ENCODE data around the gene MICU1. TPM values are rescaled to one million over a fixed set of nuclear protein-coding genes. Genes with fewer than 3 reads are reported as not detected.

The MICU1 gene
- polyA plus RNA-seq, 2 of the 4 experiments (the other 2 are of a cell fraction), result 54.5 to 58.6 TPM

- Histone ChIP-seq H3K4me2 (no peak overlapping the region), H3K9me3 (no peaks in the 10 kb centered on the region), H3K4me3 (no peak overlapping the region), H3K27ac (no peak overlapping the region), H3K4me1 (no peaks in the 10 kb centered on the region)
- no peak for FAIRE-seq
- POLR2A ChIA-PET, result no interaction called here
- no peak for TF ChIP-seq USF2 (IDR thresholded peaks at IDR 0.05)
- no peak for DNase-seq (ENCODE audit: low read depth in 1 of 2, low spot score in 1 of 2)
- ATAC-seq, result no peak
- CTCF ChIA-PET, result no interaction called here
- WGBS (ENCODE audit: missing lambda C conversion rate), result 92% methylated on average over 3 of the region's 3 CpGs
Observed at GRCh38 chr10:72425133-72425532, 200.7 kb downstream of the MICU1 start.

GRCh38 chr10:72424561-72424960 is 201.3 kb downstream of the MICU1 start:
- Histone ChIP-seq H3K27ac (no peak overlapping the region), H3K4me2 (no peak overlapping the region), H3K9me3 (no peaks in the 10 kb centered on the region), H3K4me3 (no peak overlapping the region), H3K4me1 (no peaks in the 10 kb centered on the region)
- ChIA-PET CTCF (interaction anchor here (0.6 kb wide), 1 partner anchor 251 kb away, joined by 4 read pairs; no protein-coding TSS in a partner anchor), POLR2A (no interaction called here)
- TF ChIP-seq MAX (IDR thresholded peaks at IDR 0.05) (no peak), EHF (CRISPR knock-in tag; IDR thresholded peaks at IDR 0.05) (no peak), ZSCAN20 (CRISPR knock-in tag; IDR thresholded peaks at IDR 0.05) (no peak), EHMT2 (IDR thresholded peaks at IDR 0.05; ENCODE audit: low read depth) (no peak), POLR2A (IDR thresholded peaks at IDR 0.05; ENCODE audit: low read length) (no peak), CHD4 (IDR thresholded peaks at IDR 0.05; ENCODE audit: borderline replicate concordance) (no peak), SMC3 (IDR thresholded peaks at IDR 0.05) (no peak), GATA3 (IDR thresholded peaks at IDR 0.05; ENCODE audit: borderline replicate concordance) (no peak), CHD2 (IDR thresholded peaks at IDR 0.05; ENCODE audit: low read length, partially characterized antibody) (no peak), BHLHE40 (IDR thresholded peaks at IDR 0.05; ENCODE audit: low read depth, low read length) (no peak), ESRRA (IDR thresholded peaks at IDR 0.05; ENCODE audit: borderline replicate concordance, low read length) (no peak), MAFK (IDR thresholded peaks at IDR 0.05; ENCODE audit: partially characterized antibody) (no peak)
- FAIRE-seq (no peak), DNase-seq (ENCODE audit: low read depth in 1 of 2, low spot score in 1 of 2) (no peak), ATAC-seq (no peak)
- whole genome bisulfite sequencing (ENCODE audit: missing lambda C conversion rate), result 90% methylated on average over 1 of the region's 1 CpG

- ATAC-seq (no peak), DNase-seq (ENCODE audit: low read depth in 1 of 2, low spot score in 1 of 2) (no peak), FAIRE-seq (no peak)
- ChIA-PET CTCF (no interaction called here), POLR2A (no interaction called here)
- no peaks in the 10 kb centered on the region for H3K9me3 ChIP-seq
- WGBS (ENCODE audit: missing lambda C conversion rate), result 96% methylated on average over 3 of the region's 3 CpGs
- TF ChIP-seq NPAS2 (CRISPR knock-in tag; IDR thresholded peaks at IDR 0.05; ENCODE audit: borderline replicate concordance) (no peak), RARB (CRISPR knock-in tag; IDR thresholded peaks at IDR 0.05) (no peak), ATOH8 (CRISPR knock-in tag; IDR thresholded peaks at IDR 0.05; ENCODE audit: low read depth) (no peak), MAFK (IDR thresholded peaks at IDR 0.05; ENCODE audit: partially characterized antibody) (no peak), EHMT2 (IDR thresholded peaks at IDR 0.05; ENCODE audit: low read depth) (no peak), ZFP36 (IDR thresholded peaks at IDR 0.05; ENCODE audit: borderline replicate concordance, partially characterized antibody) (no peak), E2F6 (IDR thresholded peaks at IDR 0.05; ENCODE audit: borderline replicate concordance, low read depth) (no peak), TFCP2L1 (CRISPR knock-in tag; IDR thresholded peaks at IDR 0.05) (no peak), MYC (IDR thresholded peaks at IDR 0.05; ENCODE audit: borderline replicate concordance, low read length) (no peak), FOSL2 (IDR thresholded peaks at IDR 0.05) (no peak), FOSL2 (CRISPR knock-in tag; IDR thresholded peaks at IDR 0.05) (no peak), FOSB (CRISPR knock-in tag; IDR thresholded peaks at IDR 0.05) (no peak)
- H3K4me3 ChIP-seq, result no peak overlapping the region
- no peaks in the 10 kb centered on the region for H3K4me1 ChIP-seq
- H3K27ac ChIP-seq, result no peak overlapping the region
- no peak overlapping the region for H3K4me2 ChIP-seq
Observed at GRCh38 chr10:72423426-72423825, 202.5 kb downstream of the MICU1 start.

All from A549 (cell line).